Heart right ventricle (tissue), 16 donors: ENCODE data around the gene PRR29. TPM values are rescaled to one million over a fixed set of nuclear protein-coding genes. Genes with fewer than 3 reads are reported as not detected.
A peak's percentile ranks its signal among the peaks of the same experiment; 100 is the strongest.

Source experiments
- ATAC-seq, 8 donors: fragments of 200-7000 bp; cut with Tn5 transposase; one replicate each; pipeline ENCODE4 v1.9.1; 2020; ENCODE audit warnings: mild to moderate bottlenecking in 8 of 8, moderate library complexity in 8 of 8, moderate number of reproducible peaks in 1 of 8
- DNase-seq, 2 donors: peaks; one replicate each; pipeline ENCODE4 v3.0.0-alpha.2; 2020
- H3K27ac ChIP-seq, 10 donors: fragments of 200-600 bp; sonication (generic) in 2 of 10; one replicate each; pipeline versions ENCODE4 v1.5.0 to v1.8.0; 2020 to 2022; ENCODE audit warnings: mild to moderate bottlenecking in 3 of 10
- H3K27me3 ChIP-seq, 7 donors: fragments of 200-600 bp; one replicate each; pipeline ENCODE4 v1.8.0; 2021 to 2022; ENCODE audit warnings: mild to moderate bottlenecking in 2 of 7
- H3K36me3 ChIP-seq, 9 donors: fragments of 200-600 bp; sonication (generic) in 1 of 9; one replicate each; pipeline versions ENCODE4 v1.5.0 to v1.8.0; 2020 to 2022; ENCODE audit warnings: mild to moderate bottlenecking in 2 of 9
- H3K4me1 ChIP-seq, 9 donors: fragments of 200-600 bp; sonication (generic) in 1 of 9; one replicate each; pipeline versions ENCODE4 v1.5.0 to v1.8.0; 2020 to 2022; ENCODE audit warnings: mild to moderate bottlenecking in 4 of 9
- H3K4me3 ChIP-seq, 10 donors: fragments of 200-600 bp; sonication (generic) in 2 of 10; one replicate each; pipeline versions ENCODE4 v1.5.0 to v1.8.0; 2020 to 2022; ENCODE audit warnings: mild to moderate bottlenecking in 7 of 10, moderate library complexity in 2 of 10
- H3K9me3 ChIP-seq, 11 donors: fragments of 200-600 bp in 10 of 11; sonication (generic) in 2 of 11; one replicate each; pipeline versions ENCODE4 v1.5.0 to v1.8.0; 2013 to 2022; ENCODE audit warnings: mild to moderate bottlenecking in 2 of 11, control low read depth in 1 of 11, moderate library complexity in 1 of 11
- WGBS, 2 donors: extraction: QIAGEN DNeasy Blood & Tissue Kit; methylation state at CpG; one replicate each; pipeline ENCODE4 v1.1.7; 2013; ENCODE audit warnings: inconsistent platforms in 1 of 2; 5-methylcytosine and 5-hydroxymethylcytosine counted together
- intact Hi-C, 10 donors: fragments of 100-400 bp; cut with DNase I; formaldehyde crosslinking; loops; one replicate each; pipeline versions ENCODE4 v1.11.1 to v1.14.2; 2022
- polyA plus RNA-seq, 2 donors: library from polyadenylated mRNA; stranded (reverse); fragments of 200-250 nt; gene quantifications; one replicate each; pipeline ENCODE4 v1.2.3, GENCODE V29; 2013
- total RNA-seq, 10 donors: library from RNA; stranded (reverse); fragmentation: NEBNext Ultra II Directional in 3 of 10; extraction: Animal tissue kit (Norgen Biotek cat#: 25700) in 3 of 10; gene quantifications; one replicate each; pipeline versions ENCODE4 v1.2.1 to v1.2.4, GENCODE V29; 2021 to 2023
- TF ChIP-seq, protein P1 (sequence below), 9 donors: fragments of 200-600 bp; sonication (generic) in 2 of 9; IDR thresholded peaks; one replicate each; pipeline versions ENCODE4 v1.5.0 to v1.8.0; 2021 to 2022; ENCODE audit warnings: antibody characterized with exemption in 9 of 9, mild to moderate bottlenecking in 5 of 9, moderate library complexity in 1 of 9
- donor health status: Arrhythmogenic right ventricular cardiomyopathy.
- donor health status: ischemic (EF 13 %, LVEDD 7.1; RV severe dilation, severe dysfunction).
- donor health status: healthy with polysubstance abuse.
- donor health status: DM: no; HTN: yes; CAD: no.
- donor health status: DM: no; HTN: no; CAD: no.
- donor health status: ischemic (EF 25% LVEDD 6.9; RV normal size, moderate dysfunction).
- donor health status: ischemic (EF 25% LVEDD 5.7; RV mildly dilated, moderate dysfunction).
- donor health status: healthy.
- donor health status: DM: yes; HTN: yes; CAD: no.
- donor health status: Ischemic cardiomyopathy.
- donor health status: ischemic (EF 35%, LVEDD 5.7; RV mildly dilated, moderate dysfunction).
- donor health status: nonischemic (EF 11% LVEDD 7.7; RV severe dilation, severe dysfunction).
- donor health status: DM: yes; HTN: yes; CAD: no.
- donor health status: PGD.
- donor health status: ischemic (EF 29% LVEDD 5.4; RV normal size, mild dysfunction).
- donor health status: nonischemic (EF 23%, LVEDD 6.1; RV moderate dilation, normal function).

Gene PRR29
- total and polyA plus RNA-seq, 12 donors, result 0.21 to 0.66 (median 0.31) TPM; not detected in 4

DNA sequence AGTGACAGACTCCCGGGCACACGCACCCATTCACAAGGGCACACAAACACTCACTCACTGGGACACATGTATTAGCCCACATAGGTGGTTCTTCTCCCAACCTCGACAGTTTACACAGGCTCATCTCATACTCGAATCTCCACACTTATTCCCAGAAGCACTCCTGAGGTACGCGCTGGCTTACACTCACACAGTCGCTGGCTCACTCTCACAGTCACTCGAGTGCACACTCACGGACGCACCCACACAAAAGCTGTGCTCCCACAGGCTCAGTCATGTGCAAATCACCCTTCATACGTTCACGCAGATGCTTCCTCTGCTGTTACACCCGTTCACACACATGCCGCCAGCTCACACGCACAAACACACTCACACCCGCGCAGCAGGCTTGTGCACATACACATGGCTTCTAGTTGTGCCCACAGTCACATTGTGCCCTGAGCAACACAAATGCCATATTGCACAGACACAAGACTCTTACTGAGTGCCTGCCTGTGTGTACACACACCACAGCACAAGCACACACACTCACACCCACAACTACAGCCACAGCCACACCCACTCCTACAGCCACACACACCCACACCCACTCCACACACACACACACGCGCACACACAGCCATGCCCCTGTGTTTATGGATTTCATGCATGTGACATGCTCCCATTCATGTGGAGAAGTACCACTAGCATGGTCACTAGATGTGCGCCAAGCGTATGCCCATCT, 8.4 kb upstream of the PRR29 start:
- DNase-seq, result no peak
- Histone ChIP-seq H3K27ac (no peak overlapping the region), H3K36me3 (no peaks in the 10 kb centered on the region), H3K4me1 (peaks cover 23 to 62% (median 39%) of the 10 kb centered on the region in 9 donors), H3K4me3 (no peak overlapping the region), H3K27me3 (peaks cover 0 to 28% (median 11%) of the 10 kb centered on the region in 7 donors), H3K9me3 (no peaks in the 10 kb centered on the region)
- TF ChIP-seq, protein P1, sequence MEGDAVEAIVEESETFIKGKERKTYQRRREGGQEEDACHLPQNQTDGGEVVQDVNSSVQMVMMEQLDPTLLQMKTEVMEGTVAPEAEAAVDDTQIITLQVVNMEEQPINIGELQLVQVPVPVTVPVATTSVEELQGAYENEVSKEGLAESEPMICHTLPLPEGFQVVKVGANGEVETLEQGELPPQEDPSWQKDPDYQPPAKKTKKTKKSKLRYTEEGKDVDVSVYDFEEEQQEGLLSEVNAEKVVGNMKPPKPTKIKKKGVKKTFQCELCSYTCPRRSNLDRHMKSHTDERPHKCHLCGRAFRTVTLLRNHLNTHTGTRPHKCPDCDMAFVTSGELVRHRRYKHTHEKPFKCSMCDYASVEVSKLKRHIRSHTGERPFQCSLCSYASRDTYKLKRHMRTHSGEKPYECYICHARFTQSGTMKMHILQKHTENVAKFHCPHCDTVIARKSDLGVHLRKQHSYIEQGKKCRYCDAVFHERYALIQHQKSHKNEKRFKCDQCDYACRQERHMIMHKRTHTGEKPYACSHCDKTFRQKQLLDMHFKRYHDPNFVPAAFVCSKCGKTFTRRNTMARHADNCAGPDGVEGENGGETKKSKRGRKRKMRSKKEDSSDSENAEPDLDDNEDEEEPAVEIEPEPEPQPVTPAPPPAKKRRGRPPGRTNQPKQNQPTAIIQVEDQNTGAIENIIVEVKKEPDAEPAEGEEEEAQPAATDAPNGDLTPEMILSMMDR (IDR thresholded peaks at IDR 0.05), result no peak
- peak in 1 of 8 donors; percentile 6 for ATAC-seq
- 89 to 90% methylated on average over 21 of the region's 21 CpGs for WGBS, 2 donors
- intact Hi-C loops, result loop anchor here in 8 of 10 donors (1.0 to 5.0 kb wide), 7 partner anchors 37 to 72 kb away; partner anchors contain the start of genes GH1 (in 5 of the 8) and CD79B (in 3 of the 8)

DNA sequence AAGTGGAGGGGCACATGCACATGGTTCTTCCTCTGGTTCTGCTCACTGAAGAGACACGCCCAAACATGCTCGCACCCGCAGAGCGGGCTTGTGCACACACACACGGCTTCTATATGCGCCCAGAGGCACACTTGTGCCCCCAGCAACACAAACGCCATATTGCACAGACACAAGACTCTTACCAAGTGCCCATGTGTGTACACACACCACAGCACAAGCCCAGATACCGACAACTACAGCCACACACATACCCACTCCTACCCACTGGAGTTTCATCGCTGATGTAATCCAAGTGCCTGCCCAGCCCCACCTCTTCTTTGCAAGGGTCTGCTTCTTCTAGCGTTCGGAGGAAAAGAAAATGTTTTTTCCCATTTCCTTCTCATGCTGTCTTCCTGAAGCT, 6.5 kb upstream of the PRR29 start:
- peaks cover 11 to 48% (median 23%) of the 10 kb centered on the region in 9 donors for H3K4me1 ChIP-seq
- H3K27me3 ChIP-seq, result peaks cover 0 to 30% (median 11%) of the 10 kb centered on the region in 7 donors
- intact Hi-C loops, result loop anchor here in 3 of 10 donors (2.0 to 5.0 kb wide), 2 partner anchors 73 to 74 kb away; partner anchors contain the start of gene GH1 (in 3 of the 3)
- H3K36me3 ChIP-seq, result no peaks in the 10 kb centered on the region
- TF ChIP-seq, protein P1 (IDR thresholded peaks at IDR 0.05), result no peak
- H3K9me3 ChIP-seq, result no peaks in the 10 kb centered on the region
- DNase-seq (no peak), ATAC-seq (no peak)
- 82 to 83% methylated on average over 11 of the region's 11 CpGs for WGBS, 2 donors
- H3K4me3 ChIP-seq, result no peak overlapping the region
- H3K27ac ChIP-seq, result no peak overlapping the region

DNA sequence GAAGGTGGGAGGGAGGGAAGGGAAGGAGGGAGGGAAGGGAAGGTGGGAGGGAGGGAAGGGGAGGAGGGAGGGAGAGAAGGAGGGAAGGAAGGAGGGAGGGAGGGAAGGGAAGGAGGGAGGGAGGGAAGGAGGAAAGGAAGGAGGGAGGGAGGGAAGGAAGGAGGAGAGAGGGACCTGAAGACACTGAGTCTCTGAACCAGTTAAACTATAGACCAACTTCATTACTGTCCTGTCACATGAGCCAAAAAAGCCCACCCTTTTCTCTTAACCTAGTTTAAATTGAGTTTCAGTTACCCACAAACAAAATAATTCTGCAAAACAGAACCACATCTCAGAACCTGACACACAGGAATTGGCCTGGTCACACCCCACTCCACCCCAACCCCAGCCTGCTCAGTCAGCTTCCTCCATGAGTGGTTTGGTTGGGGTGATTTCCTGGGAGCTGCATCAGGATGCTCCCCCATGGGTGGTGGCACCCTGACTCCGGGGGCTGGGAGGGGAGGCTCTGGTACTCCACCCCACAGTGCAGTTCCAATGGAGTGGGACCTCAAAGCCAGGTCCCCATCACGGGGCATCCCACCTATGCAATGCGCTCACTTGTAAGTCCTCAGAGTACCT, 4.7 kb upstream of the PRR29 start:
- 77 to 79% methylated on average over 3 of the region's 3 CpGs for WGBS, 2 donors
- TF ChIP-seq, protein P1 (IDR thresholded peaks at IDR 0.05), result no peak
- no peaks in the 10 kb centered on the region for H3K9me3 ChIP-seq
- no peak for ATAC-seq
- H3K4me1 ChIP-seq, result peaks cover 10 to 47% (median 24%) of the 10 kb centered on the region in 9 donors
- no peak for DNase-seq
- no peaks in the 10 kb centered on the region for H3K36me3 ChIP-seq
- peaks cover 0 to 43% (median 19%) of the 10 kb centered on the region in 7 donors for H3K27me3 ChIP-seq
- no peak overlapping the region for H3K27ac ChIP-seq
- no peak overlapping the region for H3K4me3 ChIP-seq
- intact Hi-C loops, result loop anchor here in 2 of 10 donors (5.0 kb wide), 1 partner anchor 76 kb away; the partner anchor contains the start of gene GH1 (in 2 of the 2)

DNA sequence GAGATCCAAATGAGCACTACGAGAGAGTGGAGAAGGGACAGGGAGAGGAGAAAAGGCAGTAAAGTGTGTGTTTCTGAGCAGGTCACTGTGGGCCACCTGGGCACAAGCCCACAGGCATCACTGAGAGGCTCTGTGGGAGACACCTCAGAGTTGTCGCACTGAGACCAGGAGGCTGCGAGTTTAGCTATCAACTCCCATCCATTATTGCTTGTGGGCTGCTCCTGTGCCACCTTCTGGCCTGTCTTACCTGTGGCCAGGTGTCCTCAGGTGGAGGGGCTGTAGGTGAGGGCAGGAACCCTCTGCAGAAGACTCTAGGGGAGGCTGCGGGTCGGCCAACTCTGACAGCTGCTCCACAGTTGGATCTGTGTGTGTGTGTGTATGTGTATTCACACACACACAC, 2.5 kb upstream of the PRR29 start:
- intact Hi-C loops, result no loop called here
- Histone ChIP-seq H3K27me3 (peaks cover 5 to 50% (median 32%) of the 10 kb centered on the region in 7 donors), H3K36me3 (no peaks in the 10 kb centered on the region), H3K4me3 (no peak overlapping the region), H3K27ac (no peak overlapping the region), H3K4me1 (peaks cover 5 to 41% (median 27%) of the 10 kb centered on the region in 9 donors), H3K9me3 (no peaks in the 10 kb centered on the region)
- ATAC-seq, result no peak
- DNase-seq, result no peak
- TF ChIP-seq, protein P1 (IDR thresholded peaks at IDR 0.05), result no peak
- 87 to 89% methylated on average over 5 of the region's 5 CpGs for WGBS, 2 donors
